Jurkat, Clone E6-1 (cell line): ENCODE data around the gene CCDC12.

ENCODE experiments used
- DNase-seq: peaks from one replicate; pipeline ENCODE4 v3.0.0-alpha.2; 2011; ENCODE audit warnings: low read depth, low spot score
- H3K4me3 ChIP-seq: 2 replicates; pipeline ENCODE4 v1.5.1; 2011; ENCODE audit warnings: mild to moderate bottlenecking, low read length, control low read depth, moderate library complexity

The CCDC12 gene

DNA sequence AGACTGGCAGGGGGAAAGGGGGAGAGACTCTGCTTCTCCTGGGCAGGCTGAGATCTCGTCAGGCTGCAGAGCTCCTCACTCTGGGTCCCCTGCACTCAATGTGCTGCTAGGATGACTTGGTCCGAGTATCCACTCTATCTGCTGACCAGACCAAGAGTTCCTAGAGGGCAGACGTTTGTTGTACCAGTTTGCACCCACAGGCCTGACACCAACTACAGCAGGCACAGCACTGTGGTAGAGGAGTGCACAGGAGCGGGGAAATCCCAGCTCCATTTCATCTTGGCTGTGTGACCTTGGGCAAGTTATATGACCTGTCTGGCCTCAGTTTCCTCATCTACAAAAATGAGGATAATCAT, 29.0 kb downstream of the CCDC12 start:
- no peak overlapping the region for H3K4me3 ChIP-seq

DNA sequence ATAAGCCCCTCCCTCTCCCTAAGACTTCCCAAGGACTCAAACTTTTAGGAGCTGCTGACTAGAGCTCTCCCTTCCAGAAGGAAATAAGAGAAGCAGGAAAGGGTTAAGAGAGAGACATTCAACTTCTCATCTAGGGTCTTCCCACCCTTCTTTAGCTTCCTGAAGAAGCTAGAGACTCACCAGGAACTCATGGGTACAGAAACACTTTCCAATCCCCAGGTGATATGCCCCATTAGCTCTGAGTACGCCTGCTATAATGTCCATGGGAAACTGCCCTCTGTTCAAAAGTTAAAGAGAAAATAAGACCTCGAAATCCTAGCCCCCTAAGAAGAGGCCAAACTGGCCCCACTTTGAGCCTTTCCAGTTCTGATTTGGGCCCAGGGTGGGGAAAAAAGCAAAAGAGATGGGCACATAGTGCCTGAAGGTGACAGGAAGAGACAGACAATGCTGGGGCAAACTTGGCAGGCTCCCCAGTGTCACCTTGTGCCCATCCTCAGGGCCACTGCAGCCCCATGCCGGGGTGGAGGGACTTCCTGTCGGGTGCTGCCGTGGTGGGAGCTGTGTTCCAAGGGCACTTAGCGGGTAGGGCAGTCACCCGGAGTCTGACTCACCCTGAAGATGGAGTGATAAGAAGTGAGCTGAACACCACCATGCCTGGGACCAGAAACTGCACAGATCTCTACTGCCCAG, 29.5 kb downstream of the CCDC12 start:
- peak; percentile 55 for DNase-seq
- no peak overlapping the region for H3K4me3 ChIP-seq

More for the DNA sequence above, 29.0 kb downstream of the CCDC12 start:
- DNase-seq, result no peak

DNA sequence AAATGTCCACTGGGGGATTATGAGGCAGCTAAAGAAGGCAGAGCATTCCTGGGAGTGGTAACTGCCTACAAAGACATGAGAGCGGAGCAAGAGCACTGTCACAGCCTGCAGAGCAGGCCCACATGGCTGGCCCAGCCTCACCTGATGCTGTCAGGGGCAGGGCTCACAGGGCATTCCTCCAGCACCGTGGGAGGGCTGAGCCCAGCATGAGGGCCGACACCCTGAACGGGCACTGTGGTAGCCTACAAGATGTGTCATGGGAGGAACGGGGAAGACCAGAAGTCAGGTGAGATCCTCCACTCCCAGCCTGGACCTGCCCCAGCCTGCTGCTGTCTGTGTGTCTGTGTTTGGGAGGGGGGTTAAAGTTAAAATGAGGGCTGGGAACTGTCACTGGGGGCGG, 30.1 kb downstream of the CCDC12 start:
- DNase-seq, result no peak
- H3K4me3 ChIP-seq, result no peak overlapping the region

DNA sequence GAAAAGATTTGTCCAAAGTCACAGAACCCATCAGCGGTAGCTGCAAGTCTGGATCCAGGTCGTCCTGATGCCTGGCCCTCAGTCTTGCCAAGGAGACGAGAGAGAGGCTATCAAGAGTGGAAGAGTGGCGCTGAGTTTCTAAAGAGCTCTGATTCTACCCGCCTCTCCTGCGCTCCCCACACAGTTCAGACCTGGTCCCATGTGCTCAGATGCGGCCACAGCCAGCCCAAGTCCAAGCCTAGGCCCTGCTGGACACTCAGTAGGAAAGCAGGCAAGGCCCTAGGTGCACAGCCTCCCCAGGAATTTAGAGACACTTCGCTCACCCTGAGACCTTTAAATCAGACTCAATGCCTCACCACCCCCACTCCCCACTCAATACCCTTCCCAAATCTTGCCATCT, 32.4 kb downstream of the CCDC12 start:
- H3K4me3 ChIP-seq, result no peak overlapping the region
- no peak for DNase-seq

DNA sequence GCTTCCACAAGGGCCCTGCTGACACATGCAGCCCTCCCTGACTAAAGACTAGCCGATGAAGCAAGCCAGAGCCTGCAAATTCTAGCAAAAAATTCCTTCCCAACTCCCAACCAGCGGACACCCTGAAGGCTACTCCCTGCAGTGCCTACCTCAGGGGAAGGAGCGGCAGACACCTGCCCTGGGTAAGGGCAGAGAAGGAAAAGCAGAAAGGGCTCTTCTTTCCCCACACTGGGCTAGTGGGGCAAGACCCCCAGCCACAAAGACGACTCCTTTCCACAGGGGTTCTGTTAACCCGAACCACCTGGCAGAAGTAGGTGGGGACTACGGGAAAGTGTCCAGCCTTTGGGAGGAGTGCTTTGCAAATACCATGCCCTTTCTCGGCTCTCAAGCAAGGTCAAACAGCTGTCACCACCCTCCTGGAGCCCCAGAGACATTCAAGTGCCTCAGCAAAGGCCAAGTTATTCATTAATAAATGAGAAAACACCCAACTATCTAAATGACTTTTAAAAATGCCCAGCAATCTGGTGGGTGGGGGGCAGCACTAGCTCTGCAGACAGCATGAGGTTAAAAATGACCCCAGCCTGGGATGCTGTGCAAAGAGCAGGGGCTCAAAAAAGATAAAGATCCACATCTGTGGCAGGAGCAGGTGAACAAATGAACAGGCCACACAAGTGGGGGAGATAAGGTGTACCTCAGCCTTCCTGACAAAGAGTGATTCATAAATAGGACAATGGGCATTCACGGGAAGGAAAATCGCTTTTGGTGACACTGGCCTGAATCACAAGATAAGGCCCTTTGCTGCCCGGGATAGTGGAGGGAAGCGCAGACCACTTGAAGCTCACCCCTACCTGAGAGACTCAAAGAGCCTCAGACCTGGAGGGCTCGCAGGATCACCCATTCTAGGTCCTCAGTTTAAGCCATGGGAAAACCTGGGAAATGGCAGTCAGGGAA, 33.0 kb downstream of the CCDC12 start:
- DNase-seq, result no peak
- no peak overlapping the region for H3K4me3 ChIP-seq

DNA sequence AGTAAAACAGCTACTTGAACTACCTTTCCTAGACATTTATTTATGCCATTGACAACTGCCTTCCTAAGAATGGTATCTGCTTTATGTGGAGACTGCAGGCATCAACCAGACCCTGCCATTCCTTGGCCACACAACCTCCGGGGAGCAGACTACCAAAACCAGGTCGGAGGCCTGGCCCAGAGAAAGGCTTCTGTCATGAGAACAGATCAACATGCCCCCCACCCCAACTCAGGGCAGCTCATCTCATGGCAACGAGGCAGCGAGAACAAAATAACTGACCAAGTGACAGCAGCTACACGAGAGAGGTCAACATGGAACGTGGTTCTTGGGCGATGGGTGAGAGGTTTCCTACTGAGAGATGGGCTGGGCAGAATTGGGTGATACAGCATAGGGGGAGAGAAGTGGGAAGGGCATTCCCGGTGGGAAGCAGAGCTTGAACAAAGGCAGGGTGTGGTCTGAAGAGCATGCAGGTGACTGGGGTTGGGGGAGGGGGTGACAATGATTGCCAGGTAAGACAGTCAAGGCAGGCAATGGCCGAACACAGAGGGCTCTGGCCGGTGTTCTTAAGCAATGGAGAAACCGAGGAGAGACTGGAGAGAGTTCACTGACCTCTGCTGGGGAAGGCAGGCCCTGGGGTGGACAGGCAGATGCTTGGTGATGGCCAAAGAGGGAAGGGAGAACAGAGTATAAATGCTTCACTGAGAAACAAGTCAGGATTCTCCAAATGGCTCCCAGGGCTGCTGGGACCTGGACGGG, 33.9 kb downstream of the CCDC12 start:
- no peak for DNase-seq
- no peak overlapping the region for H3K4me3 ChIP-seq

DNA sequence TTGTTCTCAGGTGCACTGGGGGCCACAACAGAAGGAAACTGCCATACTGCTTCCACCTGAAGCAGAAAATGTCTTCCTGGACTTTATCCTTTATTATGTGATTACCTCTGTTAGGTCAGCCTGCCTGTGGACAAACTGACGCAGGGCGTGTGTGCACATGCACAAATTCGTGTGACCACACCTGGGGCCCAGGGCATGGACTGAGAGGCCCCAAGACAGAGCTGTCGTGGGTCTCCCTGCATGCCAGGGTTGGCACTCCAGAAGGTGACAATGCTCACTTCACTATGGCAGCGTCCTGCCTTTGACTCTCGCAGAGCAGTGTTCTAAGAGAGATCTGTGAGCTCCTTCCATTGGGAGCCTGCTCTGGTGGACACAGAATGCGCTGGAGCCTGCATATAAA, 34.5 kb downstream of the CCDC12 start:
- DNase-seq, result no peak
- no peak overlapping the region for H3K4me3 ChIP-seq

DNA sequence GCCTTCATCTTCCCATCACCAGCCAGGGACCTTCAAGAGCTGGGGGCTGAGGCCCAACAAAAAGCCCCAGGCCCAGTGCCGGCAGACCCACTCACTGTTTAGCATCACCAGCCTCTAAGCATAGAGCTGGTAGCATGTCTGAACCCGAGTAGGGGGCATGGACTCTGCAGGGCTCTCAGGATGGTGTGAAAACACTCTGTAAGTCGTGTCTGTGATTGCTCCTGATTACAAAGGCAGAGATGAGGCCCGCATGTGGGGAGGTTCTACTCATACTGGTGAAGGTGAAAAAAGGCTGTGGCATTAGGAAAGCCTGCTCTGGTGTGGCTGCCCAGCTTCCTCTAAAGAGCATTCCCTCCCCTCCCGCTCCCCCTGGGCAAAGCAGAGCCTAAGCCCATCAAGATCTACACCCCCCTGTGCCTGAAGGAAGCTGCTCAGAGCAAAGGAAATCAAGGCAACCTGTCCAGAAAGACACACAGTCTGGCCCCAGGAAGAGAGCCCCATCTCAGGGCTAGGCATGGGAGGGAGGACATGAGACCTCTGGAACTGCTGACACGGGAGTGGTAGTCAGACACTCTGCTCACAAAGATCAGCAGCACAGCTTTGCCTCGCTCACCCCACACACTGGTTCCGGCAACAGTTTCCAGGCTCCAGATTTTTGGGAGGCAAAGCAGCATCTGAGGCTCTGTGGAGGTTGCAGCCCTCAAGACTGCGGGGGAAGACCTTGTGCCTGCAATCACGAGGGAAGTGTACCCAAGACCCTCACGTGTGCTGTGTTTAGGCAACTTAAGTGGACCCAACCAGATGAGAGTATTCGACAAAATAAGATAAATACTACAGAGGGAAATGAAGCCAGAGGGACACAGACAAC, 36.7 kb downstream of the CCDC12 start:
- no peak for DNase-seq
- H3K4me3 ChIP-seq, result no peak overlapping the region

DNA sequence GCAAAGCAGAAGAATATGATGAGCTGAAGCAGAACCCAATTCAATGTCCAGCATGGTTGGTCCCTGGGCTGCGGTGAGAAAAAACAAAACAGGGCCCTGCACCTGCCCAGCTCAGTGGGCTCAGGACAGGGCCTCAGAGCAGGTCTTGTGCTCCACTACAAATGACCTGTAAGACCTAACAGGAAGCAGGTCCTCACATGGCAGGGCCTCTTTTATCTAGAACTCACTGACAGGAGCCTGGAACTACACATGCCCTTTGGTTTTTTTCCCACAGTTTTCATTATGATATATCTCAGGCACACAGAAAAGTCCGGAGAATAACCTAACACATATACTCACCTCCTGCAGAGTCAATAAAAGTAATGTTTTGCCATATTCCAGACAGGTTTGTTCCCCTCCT, 38.4 kb downstream of the CCDC12 start:
- no peak overlapping the region for H3K4me3 ChIP-seq

DNA sequence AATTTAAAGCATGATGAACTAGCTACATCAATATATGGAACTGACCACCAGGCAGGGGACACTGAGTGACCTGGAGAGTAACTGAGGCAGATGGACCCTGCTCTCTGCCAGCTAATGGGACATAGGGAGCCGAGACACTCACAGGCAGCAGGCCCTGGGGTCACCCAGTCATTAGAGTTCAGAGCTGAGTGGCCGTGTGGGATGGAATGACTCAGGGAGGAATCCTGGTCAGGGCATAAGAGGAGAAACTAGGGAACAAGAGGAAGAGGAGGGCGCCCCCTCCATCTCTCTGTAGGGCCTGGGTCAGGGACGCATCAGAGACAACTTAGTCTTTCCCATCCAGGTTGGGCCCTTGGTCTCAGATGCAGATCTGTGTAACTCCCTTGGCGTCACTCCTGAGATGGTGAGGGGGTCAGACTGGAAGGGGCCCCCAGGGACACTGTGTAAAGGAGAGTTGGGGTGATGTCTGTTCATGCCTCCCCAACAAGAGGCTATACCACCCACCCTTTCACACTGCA, 39.8 kb downstream of the CCDC12 start:
- no peak for DNase-seq
- H3K4me3 ChIP-seq, result no peak overlapping the region

More for the DNA sequence above, 38.4 kb downstream of the CCDC12 start:
- no peak for DNase-seq

DNA sequence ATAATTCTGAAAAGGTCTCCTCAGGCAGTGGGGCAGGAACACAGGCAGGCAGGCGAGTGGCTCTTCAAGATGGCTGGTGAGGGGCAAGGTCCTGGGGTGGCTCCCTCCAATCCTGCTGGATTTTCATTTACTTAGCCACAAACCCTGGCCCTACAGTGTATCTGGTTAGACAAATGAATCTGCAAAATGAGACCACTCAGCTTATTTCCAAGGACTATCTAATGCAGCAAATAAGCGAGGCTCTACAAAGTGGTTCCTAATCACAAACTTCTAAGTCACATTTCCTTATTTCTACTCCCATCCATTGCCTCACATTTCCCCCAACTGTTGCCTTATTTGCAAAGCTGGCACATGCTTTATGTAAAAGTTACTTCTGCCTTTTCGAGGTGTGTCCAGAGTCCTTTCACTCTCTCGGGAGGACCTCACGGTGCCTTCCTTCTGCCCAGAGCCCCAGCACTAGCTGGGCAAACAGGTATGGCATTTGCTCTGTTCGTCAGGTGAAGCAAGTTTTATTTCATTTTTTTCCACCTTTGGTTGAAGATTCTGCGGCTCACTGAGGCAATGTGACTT, 40.5 kb downstream of the CCDC12 start:
- DNase-seq, result no peak

DNA sequence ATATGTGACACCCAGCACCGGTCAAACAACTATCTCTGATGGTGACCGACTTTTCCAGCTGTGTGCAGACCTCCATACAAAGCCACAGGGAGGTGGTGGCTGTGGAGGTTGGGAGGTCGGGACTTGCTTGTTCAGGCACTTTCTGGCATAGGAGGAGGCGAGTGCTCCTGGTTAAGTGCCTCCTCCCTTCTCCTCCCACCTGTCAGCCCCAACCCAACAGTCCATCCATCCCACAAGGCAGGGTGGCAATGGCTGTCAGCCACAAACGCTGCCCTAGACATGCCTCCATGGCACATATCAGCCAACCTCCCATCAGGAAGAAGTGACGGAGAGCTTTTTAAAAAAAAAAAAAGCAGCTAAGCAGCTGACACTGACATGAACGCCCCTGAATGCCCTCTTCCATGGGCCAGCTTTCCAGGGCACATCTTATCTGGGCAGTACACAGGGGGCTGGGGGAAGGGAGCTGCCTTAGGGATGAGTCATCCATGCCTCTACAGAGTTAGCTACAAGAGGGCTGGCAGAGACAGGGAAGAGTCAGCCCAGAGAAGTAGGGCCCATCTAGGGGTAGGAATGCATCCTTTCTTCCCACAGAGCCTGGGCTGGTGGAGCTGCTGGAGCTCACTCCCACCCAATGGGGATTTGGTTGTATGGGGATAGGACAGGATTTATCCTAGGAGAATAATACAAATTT, 41.2 kb downstream of the CCDC12 start:
- no peak for DNase-seq
- no peak overlapping the region for H3K4me3 ChIP-seq

More for the DNA sequence above, 40.5 kb downstream of the CCDC12 start:
- no peak overlapping the region for H3K4me3 ChIP-seq

DNA sequence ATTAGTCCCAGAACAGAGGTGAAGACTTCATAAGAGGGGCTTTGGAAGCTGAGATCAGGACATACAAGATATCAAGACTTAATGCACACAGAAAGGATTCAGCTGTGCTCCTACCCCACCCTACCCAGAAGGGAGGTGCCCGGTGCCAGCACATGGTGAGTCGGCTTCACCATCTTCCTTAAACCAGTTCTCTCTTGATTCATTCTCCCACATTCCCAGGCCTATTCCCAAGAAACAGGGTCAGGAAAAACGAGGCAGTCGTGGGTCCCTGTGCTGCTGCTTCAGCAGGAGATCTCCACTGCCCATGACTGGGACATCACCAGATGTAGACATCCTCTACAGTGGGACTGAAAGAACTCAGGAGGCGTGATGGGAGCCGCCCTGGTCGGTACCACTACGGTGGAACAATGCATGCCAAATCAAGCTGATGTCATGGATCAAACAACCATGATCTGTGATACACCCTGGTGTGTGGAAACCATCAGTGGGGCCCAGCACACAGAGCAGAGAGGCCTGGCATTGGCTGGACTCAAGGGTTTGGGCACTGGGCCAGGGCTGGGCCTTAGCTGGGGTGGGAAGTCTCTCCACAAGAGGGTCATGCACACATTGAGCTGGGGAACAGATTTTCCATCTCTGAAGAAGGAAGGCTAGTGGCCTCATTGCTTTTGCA, 41.9 kb downstream of the CCDC12 start:
- H3K4me3 ChIP-seq, result no peak overlapping the region
- DNase-seq, result no peak

DNA sequence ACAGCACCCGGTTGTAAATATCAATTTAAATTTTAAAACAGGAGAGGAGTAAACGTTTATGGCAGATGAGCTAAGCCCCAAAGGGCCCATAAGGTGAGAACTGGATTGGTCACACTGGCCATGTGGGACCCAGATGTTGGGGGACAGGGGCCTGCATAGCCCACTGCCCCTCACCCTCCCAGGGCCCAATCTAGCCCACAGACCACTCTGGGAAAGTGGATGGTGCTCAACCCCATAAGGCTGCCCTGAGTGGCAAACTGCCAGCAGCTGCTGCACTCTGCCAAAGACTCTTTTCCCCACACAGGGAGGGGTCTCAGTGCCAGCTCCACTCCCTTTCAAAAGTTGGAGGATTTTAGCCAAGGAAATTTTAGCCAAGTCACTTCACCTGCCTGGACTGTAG, 42.5 kb downstream of the CCDC12 start:
- no peak for DNase-seq
- H3K4me3 ChIP-seq, result no peak overlapping the region

DNA sequence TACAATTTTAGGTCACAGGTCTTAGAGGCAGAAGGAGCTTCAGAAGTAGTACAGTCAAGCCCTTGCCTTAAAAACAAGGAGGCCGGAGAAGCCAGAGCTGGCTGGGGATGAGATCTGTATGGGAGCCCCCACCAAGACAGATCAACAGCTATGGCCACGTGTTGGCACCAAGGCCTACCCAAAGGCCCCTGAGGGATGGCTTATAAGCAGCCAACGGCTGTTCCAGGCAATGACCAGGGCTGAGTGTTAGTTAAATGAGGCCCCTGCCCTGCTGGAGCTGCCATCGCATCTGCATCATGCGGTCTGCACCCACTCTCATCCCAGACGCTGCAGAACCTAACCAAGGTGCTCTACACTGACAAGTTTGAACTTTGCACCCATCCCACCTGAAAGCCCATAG, 43.3 kb downstream of the CCDC12 start:
- DNase-seq, result no peak
- H3K4me3 ChIP-seq, result no peak overlapping the region

DNA sequence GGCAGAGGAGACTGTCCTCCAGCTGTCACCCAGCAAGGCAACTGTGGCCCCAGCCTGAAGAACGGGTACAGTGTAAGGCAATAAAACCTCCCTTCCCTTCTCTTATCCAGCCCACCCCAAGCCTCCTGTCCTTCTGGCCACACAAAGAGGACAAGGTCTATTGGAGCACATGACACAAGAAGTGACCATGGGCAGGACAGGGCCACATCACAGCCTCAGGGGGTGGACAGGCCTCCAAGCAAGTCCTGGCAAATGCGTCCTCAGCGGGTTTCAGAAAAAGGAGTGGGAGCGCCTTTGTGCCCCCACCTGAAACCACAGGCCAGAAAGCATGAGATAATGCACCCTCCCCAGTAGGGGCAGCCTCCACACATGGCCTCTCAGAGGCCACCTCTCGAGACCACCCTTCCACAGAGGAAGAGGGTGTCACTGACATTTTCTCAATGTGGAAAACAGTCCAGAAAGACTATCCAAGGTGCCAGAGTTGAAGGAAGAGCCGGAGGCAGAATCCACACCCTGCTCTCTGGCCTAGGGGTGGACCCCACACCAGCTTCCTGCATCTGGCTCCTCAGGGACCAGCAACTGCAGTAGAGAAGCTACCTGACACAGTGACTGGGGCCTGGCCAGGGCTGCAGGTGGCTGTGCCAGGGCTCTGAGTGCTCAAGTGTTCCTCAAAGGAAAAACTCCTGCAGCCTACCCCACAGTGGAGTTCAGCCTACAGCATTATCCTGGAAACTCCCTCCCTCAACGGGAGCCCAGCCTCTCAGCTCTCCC, 43.9 kb downstream of the CCDC12 start:
- DNase-seq, result no peak
- H3K4me3 ChIP-seq, result no peak overlapping the region
